Measurements from ENCODE around the gene PI16. TPM values are rescaled to one million over a fixed set of nuclear protein-coding genes. Genes with fewer than 3 reads are reported as not detected.

PI16 gene
- polyA plus RNA-seq, 1 donor (not counting 4 experiments of a cell fraction or from before 2014, with no cell fraction given): not detected

GRCh38 chr6:36970892-36971842, 16.6 kb downstream of the PI16 start:
- H3K4me1 ChIP-seq (ENCODE audit: control insufficient read depth, extremely low read depth, insufficient read depth, low read length): peaks cover 35% of the 10 kb centered on the region
- dilution Hi-C loops (cut with MboI; ENCODE audit: extremely low pct_ligation_motif_present, low sequenced_read_pairs): no loop called here
- no peak for DNase-seq (ENCODE audit: low read depth, low spot score)
- H3K36me3 ChIP-seq (ENCODE audit: control insufficient read depth in 2 of 2, extremely low read depth in 1 of 2, insufficient read depth in 2 of 2, low read length in 2 of 2): peaks cover 43 to 66% of the 10 kb centered on the region in 2 experiments
- no peak overlapping the region for H3K27ac ChIP-seq (ENCODE audit: control insufficient read depth, insufficient read depth, low read length)
- H3K27me3 ChIP-seq (ENCODE audit: control insufficient read depth, extremely low read depth, insufficient read depth, low read length): no peaks in the 10 kb centered on the region
- no peak overlapping the region for H3K4me3 ChIP-seq (ENCODE audit: control insufficient read depth in 2 of 3, extremely low read depth in 1 of 3, insufficient read depth in 2 of 3, low read depth in 1 of 3, low read length in 3 of 3)
- H3K79me2 ChIP-seq (ENCODE audit: control insufficient read depth, insufficient read depth, low read length): no peaks in the 10 kb centered on the region
- H3K9me1 ChIP-seq (ENCODE audit: control insufficient read depth, extremely low read depth, insufficient read depth, low read length): peaks cover 3% of the 10 kb centered on the region
- no peaks in the 10 kb centered on the region for H4K20me1 ChIP-seq (ENCODE audit: control insufficient read depth, extremely low read depth, insufficient read depth, low read length)
- no peak for FAIRE-seq
- no peak overlapping the region for H3K9ac ChIP-seq (ENCODE audit: control insufficient read depth, extremely low read depth, insufficient read depth, low read length)
- no peak for TF ChIP-seq CTCF (optimal IDR thresholded peaks at IDR 0.05 in 1 of 3, IDR thresholded peaks at IDR 0.05 in 1 of 3, conservative IDR thresholded peaks at IDR 0.05 in 1 of 3; ENCODE audit: extremely low read depth in 1 of 3, insufficient read depth in 2 of 3, low read length in 3 of 3)
- TF ChIP-seq EZH2 (IDR thresholded peaks at IDR 0.05; ENCODE audit: low read length): no peak
- no peaks in the 10 kb centered on the region for H3K9me3 ChIP-seq (ENCODE audit: control insufficient read depth, low read depth, low read length)
- no peak overlapping the region for H3K4me2 ChIP-seq (ENCODE audit: control insufficient read depth, extremely low read depth, insufficient read depth, low read depth, low read length)
- H2AFZ ChIP-seq (ENCODE audit: control insufficient read depth, low read length): no peak overlapping the region

GRCh38 chr6:36971921-36972673, 17.6 kb downstream of the PI16 start:
- H3K4me2 ChIP-seq (ENCODE audit: control insufficient read depth, extremely low read depth, insufficient read depth, low read depth, low read length): no peak overlapping the region
- H3K9me1 ChIP-seq (ENCODE audit: control insufficient read depth, extremely low read depth, insufficient read depth, low read length): peaks cover 3% of the 10 kb centered on the region
- no peak for TF ChIP-seq EZH2 (IDR thresholded peaks at IDR 0.05; ENCODE audit: low read length)
- no peak for TF ChIP-seq CTCF (optimal IDR thresholded peaks at IDR 0.05 in 1 of 3, IDR thresholded peaks at IDR 0.05 in 1 of 3, conservative IDR thresholded peaks at IDR 0.05 in 1 of 3; ENCODE audit: extremely low read depth in 1 of 3, insufficient read depth in 2 of 3, low read length in 3 of 3)
- FAIRE-seq (peak; percentile 9), DNase-seq (ENCODE audit: low read depth, low spot score) (no peak)
- no peak overlapping the region for H3K4me3 ChIP-seq (ENCODE audit: control insufficient read depth in 2 of 3, extremely low read depth in 1 of 3, insufficient read depth in 2 of 3, low read depth in 1 of 3, low read length in 3 of 3)
- H3K27ac ChIP-seq (ENCODE audit: control insufficient read depth, insufficient read depth, low read length): no peak overlapping the region
- no peaks in the 10 kb centered on the region for H4K20me1 ChIP-seq (ENCODE audit: control insufficient read depth, extremely low read depth, insufficient read depth, low read length)
- H3K9ac ChIP-seq (ENCODE audit: control insufficient read depth, extremely low read depth, insufficient read depth, low read length): no peak overlapping the region
- dilution Hi-C loops (cut with MboI; ENCODE audit: extremely low pct_ligation_motif_present, low sequenced_read_pairs): no loop called here
- no peak overlapping the region for H2AFZ ChIP-seq (ENCODE audit: control insufficient read depth, low read length)
- H3K27me3 ChIP-seq (ENCODE audit: control insufficient read depth, extremely low read depth, insufficient read depth, low read length): no peaks in the 10 kb centered on the region
- peaks cover 35% of the 10 kb centered on the region for H3K4me1 ChIP-seq (ENCODE audit: control insufficient read depth, extremely low read depth, insufficient read depth, low read length)
- H3K79me2 ChIP-seq (ENCODE audit: control insufficient read depth, insufficient read depth, low read length): no peaks in the 10 kb centered on the region
- peaks cover 52 to 68% of the 10 kb centered on the region in 2 experiments for H3K36me3 ChIP-seq (ENCODE audit: control insufficient read depth in 2 of 2, extremely low read depth in 1 of 2, insufficient read depth in 2 of 2, low read length in 2 of 2)
- no peaks in the 10 kb centered on the region for H3K9me3 ChIP-seq (ENCODE audit: control insufficient read depth, low read depth, low read length)

All from keratinocyte (primary cell).